NT2/D1 (cell line): ENCODE results near the gene HOATZ.

Source experiments
- DNase-seq: peaks from one replicate; pipeline ENCODE4 v3.0.0-alpha.2; 2011; ENCODE audit warnings: low read depth, low spot score
- H3K27me3 ChIP-seq: 2 replicates; pipeline ENCODE4 v1.6.0; 2011; ENCODE audit warnings: mild to moderate bottlenecking; ENCODE audit not compliant: insufficient read length, insufficient read depth
- H3K36me3 ChIP-seq: 2 replicates; pipeline ENCODE4 v1.6.1; 2011; ENCODE audit warnings: mild to moderate bottlenecking, low read length, mixed read lengths; ENCODE audit not compliant: insufficient read depth, insufficient read length
- H3K4me1 ChIP-seq: 2 replicates; pipeline ENCODE4 v1.5.1; 2011; ENCODE audit not compliant: insufficient read depth, insufficient read length
- H3K4me3 ChIP-seq: 2 replicates; pipeline ENCODE4 v1.5.1; 2011; ENCODE audit warnings: low read depth; ENCODE audit not compliant: insufficient read length
- H3K9ac ChIP-seq: 2 replicates; pipeline ENCODE4 v1.6.0; 2011; ENCODE audit warnings: low read depth; ENCODE audit not compliant: insufficient read length
- H3K9me3 ChIP-seq: 2 replicates; pipeline ENCODE4 v1.5.1; 2011; ENCODE audit warnings: mild to moderate bottlenecking, low read length; ENCODE audit not compliant: insufficient read depth
- SUZ12 ChIP-seq: IDR thresholded peaks from 2 replicates; pipeline ENCODE4 v1.6.1; 2011; ENCODE audit not compliant: insufficient read length, insufficient read depth; ENCODE audit errors: extremely low read depth
- YY1 ChIP-seq: IDR thresholded peaks from 2 replicates; pipeline ENCODE4 v1.6.1; 2011; ENCODE audit not compliant: insufficient read length, insufficient read depth
- ZNF274 ChIP-seq: IDR thresholded peaks from 2 replicates; pipeline ENCODE4 v1.6.1; 2011; ENCODE audit warnings: mild to moderate bottlenecking, low read depth, low read length

Gene HOATZ

DNA sequence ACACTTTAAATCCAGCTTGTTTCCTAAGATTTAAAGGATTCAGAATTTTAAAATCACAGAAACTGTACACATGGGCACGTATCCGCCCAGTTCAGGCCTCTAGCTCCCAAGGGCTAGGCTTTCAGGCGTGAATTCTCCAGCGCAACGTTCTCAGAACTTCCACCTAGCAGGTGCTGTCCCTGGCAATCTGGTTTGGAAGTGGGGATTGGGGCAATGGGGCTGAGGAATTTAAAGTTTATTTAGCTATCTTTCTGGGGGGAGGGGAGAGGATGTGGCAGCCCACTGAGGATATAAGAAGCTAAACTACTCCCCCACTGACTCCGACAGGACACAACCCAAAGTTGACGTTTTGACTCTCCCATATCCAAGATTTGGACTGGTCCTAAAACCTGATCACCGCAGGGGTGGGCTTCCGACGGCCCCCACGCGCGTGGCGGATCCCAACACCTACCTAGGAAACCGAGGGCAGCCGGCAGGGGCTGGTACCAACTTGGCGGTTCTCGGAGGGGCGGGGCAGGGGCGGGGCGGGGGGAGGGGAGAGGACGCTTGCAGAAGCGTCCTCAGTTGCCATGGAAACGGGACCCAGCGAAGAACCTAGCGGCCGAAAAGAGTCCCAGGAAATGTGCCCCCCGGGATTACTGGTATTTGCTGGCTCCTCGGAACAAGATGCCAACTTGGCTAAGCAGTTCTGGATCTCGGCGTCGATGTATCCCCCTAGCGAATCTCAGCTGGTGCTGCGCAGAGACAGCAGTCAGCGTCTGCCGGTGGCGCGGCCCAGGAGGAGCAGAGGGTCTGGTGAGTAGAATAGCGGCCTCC lies at the start of gene HOATZ:
Gene HOATZ (plus strand): TSS at position 563 of the 816 bp plus-strand sequence. CDS start 7 bp downstream, at position 570.
- Histone ChIP-seq H3K9me3 (no peaks in the 10 kb centered on the region), H3K27me3 (peaks cover 44% of the 10 kb centered on the region), H3K4me1 (no peaks in the 10 kb centered on the region), H3K36me3 (no peaks in the 10 kb centered on the region), H3K9ac (peak within 1 kb of the TSS; percentile 4), H3K4me3 (peak within 1 kb of the TSS; percentile 24)
- DNase-seq: peak; percentile 38
- TF ChIP-seq ZNF274 (no peak), SUZ12 (no peak), YY1 (no peak)

DNA sequence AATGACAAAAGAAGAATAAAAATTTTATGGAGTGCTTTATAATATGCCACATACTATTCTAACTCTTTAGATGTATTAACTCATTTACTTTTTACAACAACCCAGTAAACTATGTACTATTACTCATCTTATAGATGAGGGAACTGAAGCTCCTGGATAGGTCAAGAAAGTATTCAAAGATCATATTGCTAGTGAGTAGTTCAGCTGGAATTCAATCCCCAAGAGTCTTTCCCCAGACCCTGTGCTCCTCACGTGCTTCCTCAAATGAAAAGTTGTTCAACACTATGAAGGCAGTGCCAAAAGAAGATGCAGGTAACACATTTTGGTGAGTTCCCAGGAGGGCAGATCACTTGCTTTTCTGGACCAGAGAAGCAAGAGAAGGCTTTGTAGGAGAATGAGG lies 49.2 kb upstream of the HOATZ start:
- Histone ChIP-seq H3K27me3 (no peaks in the 10 kb centered on the region), H3K9me3 (no peaks in the 10 kb centered on the region), H3K4me3 (no peak overlapping the region), H3K36me3 (no peaks in the 10 kb centered on the region), H3K4me1 (no peaks in the 10 kb centered on the region), H3K9ac (no peak overlapping the region)
- no peak for DNase-seq
- TF ChIP-seq YY1: no peak
- no peak for TF ChIP-seq ZNF274
- no peak for TF ChIP-seq SUZ12

DNA sequence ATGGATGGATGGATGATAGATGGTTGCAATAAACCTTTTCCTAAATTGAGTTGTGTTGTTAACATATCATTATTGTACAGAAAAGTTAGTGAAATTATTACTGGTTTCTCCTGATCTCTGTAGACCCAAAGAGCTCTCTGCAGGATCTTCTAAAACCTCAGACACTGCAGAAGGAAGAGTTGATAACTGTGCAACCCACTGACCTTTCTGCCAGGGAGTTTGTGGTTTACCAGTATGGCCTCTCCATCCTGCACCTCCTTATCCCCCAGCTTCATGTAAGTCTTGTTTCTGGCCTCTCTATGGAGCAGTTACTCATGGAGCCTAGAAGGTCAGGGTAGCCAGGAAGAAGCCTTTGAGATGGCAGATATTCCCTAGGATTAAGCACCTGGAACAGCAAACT lies 48.0 kb upstream of the HOATZ start:
- Histone ChIP-seq H3K9me3 (no peaks in the 10 kb centered on the region), H3K4me3 (no peak overlapping the region), H3K9ac (no peak overlapping the region), H3K27me3 (no peaks in the 10 kb centered on the region), H3K4me1 (no peaks in the 10 kb centered on the region), H3K36me3 (no peaks in the 10 kb centered on the region)
- no peak for DNase-seq
- no peak for TF ChIP-seq ZNF274
- TF ChIP-seq SUZ12: no peak
- no peak for TF ChIP-seq YY1

DNA sequence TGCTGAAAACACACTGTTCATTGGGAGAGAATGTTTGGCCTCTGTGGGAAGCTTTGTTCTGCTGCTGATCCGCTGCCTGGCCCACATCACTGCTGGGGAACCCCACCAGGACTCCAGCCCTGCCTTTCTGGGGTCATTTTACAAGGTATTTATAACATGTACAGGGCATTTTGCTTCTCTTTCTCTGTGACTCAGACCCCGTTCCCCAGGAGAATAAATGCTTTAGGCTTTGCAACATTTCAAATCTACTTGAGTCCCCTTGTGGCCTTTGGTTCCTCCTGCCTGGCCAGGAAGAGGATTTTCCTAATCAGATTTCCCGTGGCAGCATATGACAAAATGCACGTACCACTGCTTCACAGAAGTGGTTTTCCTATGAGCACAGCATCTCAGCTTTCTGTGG lies 45.4 kb upstream of the HOATZ start:
- Histone ChIP-seq H3K27me3 (no peaks in the 10 kb centered on the region), H3K9ac (no peak overlapping the region)

DNA sequence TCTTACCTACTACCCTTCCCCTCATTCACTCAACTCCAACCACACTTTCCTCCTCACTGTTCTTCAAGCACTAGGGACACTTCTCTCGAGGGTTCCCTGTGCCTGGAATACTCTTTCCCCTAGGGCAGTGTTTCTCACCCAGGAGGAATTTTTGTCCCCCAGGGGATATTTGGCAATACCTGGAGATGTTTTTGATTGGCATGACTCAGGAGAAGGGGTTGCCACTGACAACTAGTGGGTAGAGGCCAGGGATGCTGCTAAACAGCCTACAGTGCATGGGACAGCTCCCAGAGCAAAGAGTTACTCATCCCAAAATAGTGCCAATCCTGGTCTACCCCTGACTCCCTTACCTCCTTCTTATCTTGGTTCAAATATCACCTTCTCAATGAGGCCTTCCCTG lies 42.4 kb upstream of the HOATZ start:
- Histone ChIP-seq H3K36me3 (no peaks in the 10 kb centered on the region), H3K27me3 (no peaks in the 10 kb centered on the region), H3K4me3 (no peak overlapping the region), H3K9me3 (0 out of 2 replicates have a peak, but pooled peaks cover 5% of the 10 kb centered on the region), H3K4me1 (no peaks in the 10 kb centered on the region), H3K9ac (no peak overlapping the region)
- no peak for DNase-seq
- TF ChIP-seq ZNF274: no peak
- TF ChIP-seq YY1: no peak
- TF ChIP-seq SUZ12: no peak

More for the DNA sequence above, 45.4 kb upstream of the HOATZ start:
- Histone ChIP-seq H3K9me3 (0 out of 2 replicates have a peak, but pooled peaks cover 1% of the 10 kb centered on the region), H3K36me3 (no peaks in the 10 kb centered on the region), H3K4me3 (no peak overlapping the region), H3K4me1 (no peaks in the 10 kb centered on the region)
- no peak for TF ChIP-seq ZNF274
- TF ChIP-seq SUZ12: no peak
- TF ChIP-seq YY1: no peak
- DNase-seq: no peak

DNA sequence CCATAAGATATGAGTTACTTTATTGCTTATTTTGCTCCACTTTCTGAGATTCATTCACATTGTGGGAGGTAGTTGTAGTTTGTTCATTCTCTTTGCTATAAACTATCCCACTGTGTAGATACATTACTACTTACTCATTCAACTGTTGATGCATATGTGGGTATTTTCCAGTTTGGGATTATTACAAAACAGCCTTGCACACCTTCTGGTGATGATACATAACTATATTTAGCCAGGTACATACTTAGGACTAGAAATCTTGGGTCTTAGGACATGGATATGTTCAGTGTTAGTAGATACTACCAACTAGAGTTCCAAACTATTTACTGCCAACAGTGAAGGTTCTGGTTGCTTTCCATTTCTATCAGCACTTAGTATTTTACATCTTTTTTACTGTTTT lies 40.1 kb upstream of the HOATZ start:
- H3K9me3 ChIP-seq: 0 out of 2 replicates have a peak, but pooled peaks cover 5% of the 10 kb centered on the region
- no peak overlapping the region for H3K9ac ChIP-seq
- no peaks in the 10 kb centered on the region for H3K36me3 ChIP-seq
- no peaks in the 10 kb centered on the region for H3K27me3 ChIP-seq
- TF ChIP-seq SUZ12 (no peak), ZNF274 (no peak), YY1 (no peak)
- H3K4me1 ChIP-seq: no peaks in the 10 kb centered on the region
- no peak overlapping the region for H3K4me3 ChIP-seq
- no peak for DNase-seq

DNA sequence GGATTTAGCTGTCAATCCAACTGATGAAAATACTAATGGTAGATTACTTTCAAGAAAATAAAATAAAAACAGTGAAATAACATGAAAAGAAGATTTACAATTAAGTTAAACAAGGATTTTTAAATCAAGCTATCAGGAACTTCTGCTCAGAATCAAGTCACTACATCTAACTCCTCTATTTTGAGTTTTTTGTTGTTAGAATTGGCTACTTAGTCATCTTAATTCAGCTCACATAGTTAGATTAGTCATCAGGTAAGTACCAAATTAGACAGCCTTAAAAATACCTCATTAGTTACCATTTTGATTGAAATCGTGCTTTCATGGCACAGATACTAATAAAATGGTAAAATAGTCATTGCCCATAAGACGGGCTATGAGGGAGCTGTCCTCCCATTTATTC lies 38.2 kb upstream of the HOATZ start:
- TF ChIP-seq YY1 (no peak), SUZ12 (no peak), ZNF274 (no peak)
- Histone ChIP-seq H3K9me3 (0 out of 2 replicates have a peak, but pooled peaks cover 5% of the 10 kb centered on the region), H3K4me1 (no peaks in the 10 kb centered on the region), H3K36me3 (no peaks in the 10 kb centered on the region), H3K9ac (no peak overlapping the region), H3K27me3 (no peaks in the 10 kb centered on the region), H3K4me3 (no peak overlapping the region)
- no peak for DNase-seq

DNA sequence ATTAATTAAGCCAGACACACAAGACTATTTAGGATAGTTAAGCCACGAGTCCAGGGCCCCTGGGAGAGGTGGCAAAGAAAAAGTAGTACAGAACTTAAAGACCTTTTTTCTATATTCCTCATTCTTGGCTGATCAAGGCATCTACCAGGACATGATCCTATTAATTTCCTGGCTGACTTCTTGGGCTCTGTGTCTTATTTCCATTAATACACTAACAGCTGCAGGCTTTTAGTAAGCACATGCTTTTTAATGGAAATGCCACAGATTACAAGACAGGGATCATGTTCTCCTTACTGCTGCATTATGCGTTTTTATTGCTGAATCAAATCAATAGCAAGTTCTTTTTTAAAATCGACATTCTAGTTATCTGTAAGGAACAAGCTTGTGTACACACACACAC lies 37.6 kb upstream of the HOATZ start:
- no peaks in the 10 kb centered on the region for H3K27me3 ChIP-seq
- no peak for DNase-seq

More for the DNA sequence above, 37.6 kb upstream of the HOATZ start:
- no peak overlapping the region for H3K4me3 ChIP-seq
- H3K4me1 ChIP-seq: no peaks in the 10 kb centered on the region
- 0 out of 2 replicates have a peak, but pooled peaks cover 5% of the 10 kb centered on the region for H3K9me3 ChIP-seq
- no peak overlapping the region for H3K9ac ChIP-seq
- TF ChIP-seq YY1 (no peak), SUZ12 (no peak), ZNF274 (no peak)
- H3K36me3 ChIP-seq: no peaks in the 10 kb centered on the region
